Activated CD8-positive, alpha-beta memory T cell treated with anti-CD3 and anti-CD28 coated beads, Interleukin-2, amount 50 U/mL, for 1 hour (primary cell): ENCODE data around the gene TMEM164.
"Not testable (repeated sequence)": the region's sequence is repeated elsewhere in the genome, so short reads cannot be mapped to it uniquely, and the experiment has no call there.

ENCODE experiments used
- DNase-seq: peaks from one replicate; pipeline ENCODE4 v3.0.0-alpha.2; 2020; ENCODE audit errors: extremely low read depth

Gene TMEM164

GRCh38 chrX:110132450-110133114 is 129.7 kb downstream of the TMEM164 start:
- no peak for DNase-seq

- no peak for DNase-seq
Observed at GRCh38 chrX:110133735-110134370, 130.9 kb downstream of the TMEM164 start.

DNA sequence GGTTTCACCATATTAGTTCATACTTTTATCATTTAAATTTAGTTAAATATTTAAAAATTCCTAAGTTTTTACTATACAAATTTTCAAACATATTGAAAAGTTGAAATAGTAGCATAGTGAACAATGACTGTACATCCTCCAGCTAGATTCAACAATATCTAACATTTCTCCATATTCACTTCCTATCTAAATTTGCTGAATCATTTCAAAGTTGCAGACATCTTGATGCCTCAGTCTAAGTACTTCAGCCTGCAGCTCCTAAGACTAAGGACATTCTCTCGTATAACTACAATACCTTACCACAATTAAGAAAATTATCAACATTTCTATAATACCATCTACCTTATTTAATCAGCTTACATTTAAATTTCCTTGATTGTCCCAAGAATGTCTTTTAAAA is 132.7 kb downstream of the TMEM164 start:
- DNase-seq: no peak

DNA sequence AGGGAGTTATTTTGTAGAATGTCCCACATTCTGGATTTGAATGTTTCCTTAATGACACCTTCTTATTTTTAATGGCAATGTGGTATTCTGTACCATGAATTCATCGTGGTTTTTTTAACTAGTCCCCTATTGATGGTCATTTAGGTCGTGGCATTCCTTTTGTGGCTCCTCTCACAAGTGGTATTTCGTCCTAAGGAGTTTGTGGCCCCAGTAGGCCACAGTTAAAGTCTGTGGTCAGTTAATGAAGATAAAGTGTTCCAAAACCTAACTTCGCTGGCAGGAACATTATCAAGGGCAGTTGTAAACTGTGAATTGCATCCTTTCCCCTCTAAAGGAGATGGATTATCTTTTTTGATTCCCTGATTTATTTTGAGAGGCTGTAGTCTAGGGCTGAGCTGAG is 133.2 kb downstream of the TMEM164 start:
- DNase-seq: no peak

DNA sequence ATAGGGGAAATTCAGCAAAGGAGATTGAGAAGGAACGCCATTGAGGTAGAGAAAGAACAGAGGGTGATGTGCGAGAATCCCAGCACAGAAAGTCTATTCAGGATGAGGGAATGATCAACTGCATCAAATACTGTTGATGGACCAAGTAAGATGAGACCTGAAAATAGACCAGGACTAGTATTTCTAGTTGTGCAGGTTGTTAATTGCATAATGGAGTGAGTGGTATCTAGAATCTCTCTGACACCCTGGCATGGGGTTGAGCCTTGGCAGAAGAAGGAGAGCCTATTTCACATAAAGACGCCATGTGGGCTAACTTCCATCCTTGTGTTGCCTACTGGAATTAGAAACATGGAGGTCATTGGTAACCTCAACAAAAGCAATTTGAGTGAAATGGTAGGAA is 135.6 kb downstream of the TMEM164 start:
- DNase-seq: no peak

DNA sequence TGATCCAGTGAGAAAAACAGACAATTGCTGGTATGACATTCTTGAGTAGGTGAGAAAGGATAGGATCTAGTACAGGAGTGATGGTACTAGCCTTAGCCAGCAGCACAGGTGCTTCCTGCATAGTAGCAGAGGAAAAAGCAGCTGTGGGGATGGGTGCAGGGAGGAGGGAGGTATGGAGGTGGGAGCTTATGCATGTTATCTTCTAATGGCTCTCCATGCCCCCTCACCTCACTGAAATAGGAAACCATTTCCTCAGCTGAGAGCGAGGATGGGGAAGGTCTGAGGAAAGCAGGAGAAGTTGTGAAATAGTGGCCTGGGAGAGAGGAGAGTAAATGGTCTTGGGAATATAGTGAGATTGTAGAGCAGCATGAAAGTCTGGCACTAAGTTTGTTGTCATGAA is 136.3 kb downstream of the TMEM164 start:
- no peak for DNase-seq

GRCh38 chrX:110142096-110142495 is 139.2 kb downstream of the TMEM164 start:
- no peak for DNase-seq

DNA sequence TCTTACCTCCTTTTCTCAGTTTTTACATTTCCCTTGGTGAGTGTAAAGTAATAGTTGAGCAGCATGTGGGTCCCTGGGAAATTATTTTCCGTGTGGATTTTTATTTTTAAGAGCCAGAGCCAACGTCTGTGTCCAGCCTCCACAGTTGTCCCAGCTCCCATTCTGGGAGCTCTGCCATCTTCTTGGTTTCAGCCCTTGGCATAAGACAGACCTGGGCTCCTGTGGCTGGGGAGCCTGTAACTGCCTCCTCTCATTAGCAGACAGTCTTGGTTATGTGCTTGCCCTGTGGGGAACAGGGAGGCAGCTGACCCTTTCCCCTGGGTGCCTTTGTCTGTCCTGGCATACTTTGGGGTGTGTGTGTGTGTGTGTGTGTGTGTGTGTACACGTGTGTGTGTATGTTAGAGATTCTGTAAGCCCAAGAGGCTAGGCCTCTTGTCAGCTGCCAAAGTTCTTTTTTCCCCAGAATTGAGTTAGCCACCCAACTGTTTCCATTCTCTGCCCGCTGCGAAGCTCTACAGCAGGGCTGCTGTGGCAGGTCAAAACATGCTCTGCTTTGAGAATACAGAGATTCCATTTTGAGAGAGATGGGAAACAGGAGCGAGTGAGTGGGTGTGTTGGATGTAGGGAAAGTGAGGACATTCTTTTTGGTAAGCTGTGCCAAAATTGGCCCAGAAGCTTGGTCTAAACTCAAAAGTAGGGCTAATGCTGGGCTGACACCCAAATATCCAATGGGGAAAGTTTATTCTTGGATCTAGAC is 140.7 kb downstream of the TMEM164 start:
- DNase-seq: no peak

DNA sequence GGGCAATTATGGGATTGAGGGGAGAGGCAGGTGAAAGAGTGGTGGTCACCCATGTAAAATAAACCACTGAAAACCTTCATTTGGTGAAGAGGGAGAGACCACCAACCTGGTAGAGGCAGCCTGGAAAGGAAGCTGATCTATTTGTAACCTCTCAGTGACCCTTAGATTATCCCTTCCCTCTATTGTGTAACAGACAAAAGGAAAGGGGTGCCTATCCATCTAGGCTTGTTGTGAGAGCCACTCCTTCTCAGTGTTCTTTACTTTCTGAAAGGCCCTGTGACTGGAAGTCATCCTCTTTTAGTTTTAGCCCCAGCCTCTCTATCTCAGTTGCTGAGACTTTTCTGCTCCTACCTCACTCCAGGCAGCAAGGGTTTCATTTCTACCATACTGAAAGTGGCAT is 142.4 kb downstream of the TMEM164 start:
- no peak for DNase-seq

GRCh38 chrX:110145854-110146253 is 142.9 kb downstream of the TMEM164 start:
- DNase-seq: no peak

- DNase-seq: no peak
Observed at GRCh38 chrX:110146521-110146920, 143.6 kb downstream of the TMEM164 start.

- no peak for DNase-seq
Observed at GRCh38 chrX:110153244-110153643, 150.3 kb downstream of the TMEM164 start.

DNA sequence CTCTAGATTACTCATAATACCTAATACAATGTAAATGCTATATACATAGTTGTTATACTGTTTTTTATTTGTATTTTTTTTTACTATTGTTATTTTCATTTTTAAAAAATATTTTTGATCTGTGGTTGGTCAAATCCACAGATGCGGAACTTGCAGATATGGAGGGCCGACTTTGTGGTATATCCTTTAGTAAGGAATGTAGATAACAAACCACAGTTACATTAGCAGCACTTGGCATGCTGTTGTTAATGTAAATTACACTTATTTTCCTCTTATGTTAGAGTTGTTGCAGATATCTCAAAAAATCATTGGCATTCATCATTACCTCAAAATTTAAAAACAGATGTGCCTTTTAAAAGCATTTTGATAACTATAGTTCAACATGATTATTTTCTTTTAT is 151.0 kb downstream of the TMEM164 start:
- no peak for DNase-seq

GRCh38 chrX:110154328-110154727 is 151.4 kb downstream of the TMEM164 start:
- not testable (repeated sequence) for DNase-seq

DNA sequence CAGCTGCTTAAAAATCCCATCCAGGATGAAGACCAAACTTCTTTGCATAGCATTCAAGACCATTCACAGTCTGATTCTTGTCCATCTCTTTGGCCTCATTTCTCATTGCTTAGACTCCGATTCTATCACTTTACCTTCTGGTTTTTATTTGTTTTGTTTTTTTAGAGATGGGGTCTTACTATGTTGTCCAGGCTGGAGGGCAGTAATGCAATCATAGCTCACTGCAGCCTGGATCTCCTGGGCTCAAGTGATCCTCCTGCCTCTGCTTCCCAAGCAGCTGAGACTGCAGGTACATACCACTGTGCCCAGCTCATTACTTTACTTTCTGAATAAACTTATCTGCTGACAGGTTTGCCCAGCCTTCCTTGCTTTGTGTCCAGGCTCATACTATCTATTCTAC is 152.8 kb downstream of the TMEM164 start:
- DNase-seq: no peak

DNA sequence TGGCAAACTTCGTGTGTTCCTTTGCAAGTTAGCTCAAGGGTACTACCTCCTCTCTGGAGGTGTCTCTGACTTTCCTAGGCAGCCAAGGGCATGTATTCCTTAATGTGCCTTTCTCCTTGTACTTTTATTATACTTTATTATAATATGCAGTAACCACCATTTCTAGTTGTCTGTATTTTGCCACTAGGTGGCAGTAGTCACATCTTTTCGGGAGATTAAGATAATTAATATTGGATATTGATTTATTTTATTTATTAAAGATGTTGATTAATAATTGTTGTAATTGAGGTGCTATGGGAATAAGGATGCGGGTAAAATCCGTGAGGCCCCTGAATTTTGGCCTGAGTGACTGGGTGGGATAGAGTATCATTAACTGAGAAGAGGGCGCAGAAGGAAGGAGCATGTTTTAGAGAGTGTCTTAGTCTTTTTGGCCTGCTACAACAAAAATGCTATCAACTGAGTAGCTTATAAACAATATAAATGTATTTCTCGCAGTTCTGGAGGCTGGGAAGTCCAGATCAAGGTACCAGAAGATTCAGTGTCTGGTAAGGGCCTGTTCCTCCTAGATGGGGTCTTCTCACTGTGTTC is 153.3 kb downstream of the TMEM164 start:
- no peak for DNase-seq

GRCh38 chrX:110157444-110157843 is 154.5 kb downstream of the TMEM164 start:
- DNase-seq: no peak

DNA sequence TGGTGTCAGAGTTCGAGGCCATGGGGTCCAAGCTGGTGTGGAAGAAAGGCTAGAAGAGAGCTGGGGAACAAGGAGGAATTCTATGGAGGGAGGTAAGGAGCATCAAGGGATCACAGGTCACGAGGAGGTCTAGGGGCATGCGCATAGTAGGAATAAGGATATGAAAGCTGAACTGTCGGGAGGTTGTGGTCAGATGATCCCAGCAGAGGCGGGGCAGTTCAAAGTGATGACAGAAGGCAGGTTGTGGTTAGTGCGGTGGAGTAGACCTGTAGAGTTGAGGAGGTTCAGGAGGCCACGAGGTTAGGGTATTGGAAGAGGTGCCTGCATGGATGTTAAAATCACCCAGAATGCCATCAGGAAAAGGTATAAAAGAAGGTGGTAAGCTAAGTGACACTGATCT is 156.3 kb downstream of the TMEM164 start:
- DNase-seq: no peak

GRCh38 chrX:110159865-110160264 is 157.0 kb downstream of the TMEM164 start:
- no peak for DNase-seq

- no peak for DNase-seq
Observed at GRCh38 chrX:110161361-110161686, 158.4 kb downstream of the TMEM164 start.

DNA sequence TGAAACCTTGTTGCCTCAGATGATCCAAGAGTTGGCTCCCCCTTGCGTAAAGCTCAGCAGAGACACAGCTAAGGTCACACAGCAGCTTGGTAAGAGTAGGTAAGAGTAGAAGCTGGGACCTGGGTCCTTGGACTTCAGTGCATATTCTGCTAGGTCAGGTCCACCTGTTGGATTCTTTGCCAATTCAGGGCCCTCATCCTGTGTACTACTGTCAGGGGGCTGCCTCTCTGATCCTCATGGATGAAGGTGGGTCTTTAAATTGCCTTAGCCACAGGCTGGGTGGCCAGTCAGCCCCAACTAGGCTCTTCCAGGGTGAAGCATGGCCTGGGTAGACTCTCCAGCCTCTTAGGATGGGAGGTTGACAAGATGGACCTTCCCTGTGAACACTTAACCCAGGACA is 159.2 kb downstream of the TMEM164 start:
- no peak for DNase-seq

GRCh38 chrX:110162867-110163266 is 160.0 kb downstream of the TMEM164 start:
- DNase-seq: no peak

GRCh38 chrX:110163488-110163887 is 160.6 kb downstream of the TMEM164 start:
- DNase-seq: no peak
